GM11168 (cell line): ENCODE data around the gene PNPO.

Experiments
- in situ Hi-C: fragments of 300-500 bp; cut with MboI; formaldehyde crosslinking; loops from one replicate; pipeline ENCODE4 v1.12.0; 2022; ENCODE audit warnings: low sequenced_read_pairs; ENCODE audit not compliant: unreplicated experiment

Gene PNPO

DNA sequence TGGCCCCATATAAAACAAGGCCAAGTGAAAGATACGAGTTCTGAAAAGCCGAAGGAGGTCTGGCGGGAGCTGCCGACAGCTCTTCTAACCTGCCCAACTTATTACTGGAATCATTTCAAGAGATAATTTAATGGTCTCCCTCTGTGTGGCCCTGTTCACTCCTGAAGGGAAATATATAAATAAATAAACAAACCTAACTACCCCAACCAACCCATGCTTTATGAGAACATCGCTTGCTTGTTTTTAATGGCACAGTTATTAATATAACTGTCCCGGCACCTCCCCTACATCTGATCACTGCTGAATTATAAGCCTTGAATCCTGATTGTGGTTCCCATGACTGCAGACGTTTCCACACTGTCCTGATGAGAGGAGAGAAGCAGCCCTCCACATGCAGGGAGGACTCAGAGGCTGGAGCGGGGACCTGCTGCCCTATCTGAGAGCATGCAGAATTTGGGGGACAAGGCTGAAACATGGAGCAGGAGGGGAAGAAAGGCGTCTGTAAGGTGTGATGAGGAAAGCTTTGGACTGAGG lies 51.7 kb downstream of the PNPO start:
- in situ Hi-C loops: no loop called here

DNA sequence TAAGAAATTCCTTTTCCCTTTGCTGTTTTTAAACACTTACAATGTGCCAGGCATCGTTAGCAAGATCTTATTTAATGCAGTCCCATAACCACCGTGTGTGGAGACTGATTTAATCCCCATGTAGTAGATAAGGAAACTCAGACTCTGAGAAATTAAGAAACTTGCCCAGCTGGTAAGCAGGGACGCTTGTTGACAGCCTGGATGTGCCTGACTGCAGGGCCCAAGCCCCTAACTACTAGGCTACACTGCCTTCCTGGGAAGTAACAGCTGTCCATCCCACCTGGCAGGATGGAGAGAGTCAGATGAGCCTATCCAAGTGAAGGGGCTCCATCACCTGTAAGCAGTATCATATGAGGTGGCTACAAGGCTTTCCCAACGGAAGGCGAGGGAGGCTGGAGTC lies 52.6 kb downstream of the PNPO start:
- in situ Hi-C loops: no loop called here

DNA sequence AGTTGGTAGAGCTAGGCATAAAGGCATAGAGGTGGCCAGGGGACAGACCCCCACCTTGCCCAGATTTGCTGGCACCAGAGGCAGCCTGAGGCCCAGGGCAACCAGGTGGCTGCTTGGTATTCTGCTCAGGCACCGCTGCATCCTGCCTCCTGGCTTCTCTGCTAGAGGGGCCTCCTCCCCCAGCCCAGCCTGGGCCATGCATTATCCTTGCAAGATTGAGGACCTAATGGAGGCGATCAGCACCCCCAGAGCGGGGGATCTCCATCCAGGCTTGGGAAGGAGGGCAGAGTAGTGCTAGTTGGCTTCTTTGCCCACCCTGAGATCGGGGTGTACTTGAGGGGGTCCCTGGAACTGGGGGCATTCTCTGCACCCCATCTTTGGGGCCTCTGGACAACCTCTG lies 53.4 kb downstream of the PNPO start:
- in situ Hi-C loops: no loop called here

DNA sequence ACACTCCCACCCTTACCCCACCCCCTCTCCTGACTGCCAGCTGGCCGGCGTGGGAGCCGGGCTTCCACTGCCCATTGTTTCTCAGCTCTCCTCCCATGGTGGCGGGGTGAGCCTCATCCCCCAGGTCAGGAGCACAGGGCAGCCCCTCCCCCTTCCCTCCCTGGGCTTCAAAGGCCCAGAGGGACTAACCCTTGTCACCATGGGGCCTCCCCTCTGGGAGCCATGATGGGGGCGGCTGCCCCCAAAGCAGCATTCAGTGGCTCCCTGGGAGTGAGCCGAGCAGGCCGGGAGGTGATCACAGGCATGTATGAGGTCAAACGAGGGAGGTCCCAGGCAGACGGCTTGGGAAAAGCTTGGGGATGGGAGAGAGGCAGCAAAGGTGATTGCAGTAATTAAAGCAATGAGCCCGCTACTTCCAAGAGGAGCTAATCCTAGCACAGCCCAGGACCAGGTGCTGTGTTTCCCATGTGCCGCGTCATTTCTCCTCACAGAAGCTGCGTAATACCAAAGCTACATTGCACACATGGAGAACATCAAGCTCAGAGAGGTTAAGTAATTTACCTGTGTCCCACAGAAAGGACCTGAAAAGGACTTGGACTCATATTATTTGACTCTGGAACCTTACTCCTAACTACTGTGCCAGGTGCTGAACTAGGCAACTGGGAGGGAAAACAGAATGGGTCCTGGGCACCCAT lies 54.0 kb downstream of the PNPO start:
- in situ Hi-C loops: no loop called here

DNA sequence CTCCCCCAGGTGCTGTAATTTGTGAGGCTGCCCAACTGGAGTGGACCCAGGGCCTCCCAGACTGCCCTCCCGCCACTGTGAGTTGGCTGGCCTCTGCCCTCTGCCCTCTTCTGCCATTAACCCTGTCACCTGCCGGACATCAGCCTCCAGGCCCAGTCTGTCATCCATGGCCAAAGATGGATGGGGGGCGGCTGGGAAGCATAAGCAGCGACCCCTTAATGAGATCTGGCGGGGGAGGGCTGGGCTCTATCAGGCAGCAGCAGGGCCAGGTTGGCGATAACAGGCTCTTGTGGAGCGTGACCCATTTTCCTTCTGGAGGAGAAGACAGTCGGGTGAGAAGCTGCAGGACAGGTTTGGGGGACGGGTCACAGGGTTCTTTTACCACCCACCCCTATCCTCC lies 54.8 kb downstream of the PNPO start:
- in situ Hi-C loops: no loop called here

DNA sequence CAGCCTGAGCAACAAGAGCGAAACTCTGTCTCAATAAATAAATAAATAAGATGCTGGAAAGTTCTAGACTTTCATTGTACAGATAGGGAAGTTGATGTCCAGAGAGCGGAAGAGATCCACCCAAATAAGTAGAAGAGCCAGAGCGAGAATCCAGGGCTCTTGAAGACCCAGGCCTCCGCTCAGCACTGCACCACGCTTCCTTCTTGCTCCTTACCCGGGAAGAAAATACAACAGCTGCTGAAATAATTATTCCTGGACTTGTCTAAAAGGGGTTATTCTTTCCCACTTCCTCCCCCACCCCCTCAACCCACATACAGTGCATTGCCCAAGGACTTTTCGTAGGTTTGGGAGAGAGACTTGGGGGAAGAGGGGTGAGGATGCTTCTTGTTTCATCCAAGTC lies 56.2 kb downstream of the PNPO start:
- in situ Hi-C loops: no loop called here

DNA sequence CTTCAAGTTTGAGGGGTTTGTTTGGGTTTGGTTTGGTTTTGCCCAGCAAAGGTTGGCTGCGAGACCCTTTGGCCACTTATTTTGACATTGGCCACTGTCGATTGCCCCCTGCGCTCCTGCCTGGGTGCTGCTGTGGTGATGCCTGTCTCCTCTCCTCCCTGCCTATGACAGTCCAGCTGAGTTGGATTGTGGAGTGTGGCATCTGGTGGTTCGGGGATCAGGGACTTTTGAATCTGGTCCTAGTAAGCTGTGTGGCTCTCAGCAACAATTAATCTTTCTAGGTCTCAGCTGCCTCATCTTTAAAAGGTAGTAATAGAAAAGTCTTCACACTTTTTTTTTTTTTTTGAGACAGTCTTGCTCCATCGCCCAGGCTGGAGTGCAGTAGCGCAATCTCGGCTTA lies 56.7 kb downstream of the PNPO start:
- in situ Hi-C loops: no loop called here
